Kidney capillary endothelial cell (primary cell): ENCODE results near the gene MTHFD1L.

Source experiments
- DNase-seq: peaks from one replicate; pipeline ENCODE4 v3.0.0-alpha.2; 2018; ENCODE audit warnings: low spot score

Gene MTHFD1L

DNA sequence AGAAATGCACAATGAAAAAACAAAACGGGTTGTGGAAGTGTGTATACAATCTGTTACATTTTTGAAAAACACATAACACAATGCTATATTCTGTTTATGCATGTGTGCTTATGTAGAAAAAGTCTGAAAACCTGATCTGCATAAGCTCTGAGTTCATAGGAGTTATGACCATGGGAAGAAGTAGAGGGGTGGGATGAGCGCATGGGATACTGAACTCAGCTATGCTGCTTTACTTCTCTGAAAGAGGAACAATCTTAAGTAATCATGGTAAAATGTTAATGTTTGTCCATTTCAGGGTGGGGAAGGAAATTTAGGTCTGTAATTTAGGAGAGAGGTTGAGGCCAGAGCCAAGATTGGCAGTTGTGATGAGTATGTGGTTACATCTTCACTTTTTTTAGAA lies 126.8 kb downstream of the MTHFD1L start:
- no peak for DNase-seq

DNA sequence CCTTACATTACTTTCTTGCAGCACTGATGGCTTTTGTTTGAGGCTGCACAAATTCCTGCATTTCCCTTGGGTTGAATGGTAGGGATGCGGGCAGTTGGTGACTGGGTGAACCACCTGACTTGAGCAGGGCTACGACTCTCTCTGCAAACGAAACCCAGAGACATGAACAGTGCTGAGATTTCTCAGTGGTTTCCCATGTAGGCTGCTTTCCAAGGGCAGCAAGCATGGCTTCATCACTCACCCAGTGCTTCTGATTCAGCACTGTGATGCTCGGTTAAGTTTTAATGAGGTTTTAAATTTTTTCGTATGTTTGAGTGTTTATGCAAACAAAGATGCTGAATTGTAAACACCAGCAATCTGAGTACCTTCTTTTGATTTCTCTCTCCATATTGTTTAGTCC lies 127.2 kb downstream of the MTHFD1L start:
- no peak for DNase-seq

GRCh38 chr6:150993253-150993652 lies 127.8 kb downstream of the MTHFD1L start:
- no peak for DNase-seq

- no peak for DNase-seq
Measured at GRCh38 chr6:150994026-150994425, 128.5 kb downstream of the MTHFD1L start.

DNA sequence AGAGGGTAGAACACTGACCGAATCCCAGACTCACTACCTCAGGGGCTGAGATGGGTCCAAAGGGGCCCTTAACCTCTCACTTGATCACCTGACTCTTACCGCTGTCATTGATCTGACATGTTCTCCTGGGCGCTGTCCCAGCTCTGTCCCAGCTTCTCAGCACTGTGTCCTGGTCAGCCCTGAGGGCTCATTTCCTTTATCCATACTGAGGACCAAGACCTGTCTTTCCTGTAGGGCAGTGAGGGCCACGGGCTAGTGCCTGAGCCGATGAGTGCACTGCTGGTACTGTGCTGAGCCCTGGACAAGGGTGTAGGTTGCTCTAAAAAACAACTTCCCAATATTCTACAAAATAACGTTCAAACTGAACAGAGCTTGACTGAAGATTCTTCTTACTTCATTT lies 131.5 kb downstream of the MTHFD1L start:
- no peak for DNase-seq

DNA sequence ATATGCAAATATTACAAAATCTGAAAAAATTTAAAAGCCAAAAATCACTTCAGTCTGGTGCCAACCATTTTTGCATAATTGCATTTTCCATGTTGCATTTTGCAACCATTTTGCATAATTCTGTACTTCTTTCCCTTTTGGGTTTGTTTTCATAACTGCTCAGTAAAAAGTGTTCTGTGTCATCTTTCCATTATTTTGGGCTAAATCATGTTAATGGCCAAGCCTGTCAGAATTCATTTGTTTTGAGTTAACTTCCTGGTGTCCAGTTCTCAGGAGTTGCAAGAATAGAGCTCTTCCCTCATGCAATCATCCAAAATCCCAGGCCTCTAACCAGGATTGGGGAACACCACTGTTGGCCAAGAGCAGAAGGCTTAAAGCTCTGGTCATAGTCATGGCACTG lies 133.6 kb downstream of the MTHFD1L start:
- DNase-seq = no peak

DNA sequence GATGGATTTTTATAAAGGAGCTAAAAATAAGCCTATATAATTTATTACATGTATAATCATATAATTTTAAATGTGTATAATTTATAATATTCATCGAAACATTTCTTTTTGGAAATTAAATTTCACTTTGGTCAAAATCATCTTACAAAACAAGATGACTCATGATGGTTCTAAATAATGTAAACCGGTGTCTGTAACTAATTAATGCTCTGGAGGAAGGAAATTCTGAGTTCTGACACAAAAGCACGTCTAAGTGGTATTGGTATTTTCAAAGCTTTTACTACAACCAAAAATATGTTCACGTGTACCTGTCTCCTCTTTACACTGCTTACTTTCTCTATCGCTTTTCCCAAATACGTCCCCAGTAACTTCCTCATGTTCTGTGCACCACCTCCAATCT lies 134.1 kb downstream of the MTHFD1L start:
- no peak for DNase-seq

- DNase-seq = no peak
Measured at GRCh38 chr6:151001387-151002056, 136.0 kb downstream of the MTHFD1L start.

GRCh38 chr6:151002057-151002450 lies 136.6 kb downstream of the MTHFD1L start:
- no peak for DNase-seq

GRCh38 chr6:151002491-151002935 lies 137.0 kb downstream of the MTHFD1L start:
- DNase-seq = no peak

GRCh38 chr6:151004383-151005024 lies 139.0 kb downstream of the MTHFD1L start:
- peak; percentile 93 for DNase-seq

DNA sequence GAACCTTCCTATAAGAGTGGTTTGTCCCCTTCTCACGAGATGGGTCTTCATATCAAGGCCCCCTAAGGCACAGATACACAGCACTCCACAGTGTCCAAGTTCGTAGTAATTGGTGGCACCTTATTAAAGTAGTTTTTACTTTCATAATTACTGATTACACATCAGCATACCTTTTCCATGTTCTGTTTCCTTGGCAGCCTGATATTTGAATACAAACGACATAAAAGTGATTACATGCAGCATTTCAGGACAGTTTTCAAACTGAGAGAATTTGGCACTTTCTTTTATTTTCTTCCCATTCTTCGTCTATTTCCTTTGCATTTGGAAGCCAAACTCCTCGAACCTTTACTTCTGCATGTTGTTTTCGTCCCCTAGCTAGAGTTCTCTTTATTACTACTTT lies 139.7 kb downstream of the MTHFD1L start:
- no peak for DNase-seq

DNA sequence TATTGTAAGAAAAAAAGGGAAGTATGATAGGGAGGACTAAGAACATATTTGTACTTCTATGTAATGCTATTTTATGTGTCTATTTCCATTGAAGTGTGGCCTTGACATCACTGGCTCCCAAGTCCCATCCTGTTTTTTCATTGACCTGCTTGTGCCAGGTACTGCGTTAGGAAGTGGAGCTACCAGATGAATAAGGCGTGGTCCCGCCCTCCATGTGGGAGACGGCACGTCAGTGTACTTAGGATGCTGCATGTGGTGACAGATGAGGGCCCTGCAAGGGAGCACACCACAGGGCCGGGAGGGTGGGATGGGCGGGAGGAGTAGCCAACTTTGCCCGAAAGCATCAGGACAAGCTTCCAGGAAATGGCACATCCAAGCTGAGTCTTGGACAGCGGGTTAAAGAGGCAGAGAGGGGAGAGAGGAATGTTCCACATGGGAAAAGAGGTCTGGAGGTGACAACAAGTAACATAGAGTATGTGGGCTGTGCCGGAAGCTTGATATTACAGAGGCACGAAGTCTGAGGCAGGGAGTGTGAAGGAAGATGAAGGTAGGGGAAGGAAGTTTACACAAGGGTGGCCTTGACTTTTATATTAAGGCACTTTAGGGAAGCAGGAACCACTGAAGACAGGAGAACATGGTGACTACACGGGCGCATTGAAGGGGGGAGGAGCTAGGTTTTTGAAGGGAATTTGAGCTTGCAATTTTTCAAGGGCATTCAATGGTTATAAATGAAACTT lies 140.6 kb downstream of the MTHFD1L start:
- no peak for DNase-seq

DNA sequence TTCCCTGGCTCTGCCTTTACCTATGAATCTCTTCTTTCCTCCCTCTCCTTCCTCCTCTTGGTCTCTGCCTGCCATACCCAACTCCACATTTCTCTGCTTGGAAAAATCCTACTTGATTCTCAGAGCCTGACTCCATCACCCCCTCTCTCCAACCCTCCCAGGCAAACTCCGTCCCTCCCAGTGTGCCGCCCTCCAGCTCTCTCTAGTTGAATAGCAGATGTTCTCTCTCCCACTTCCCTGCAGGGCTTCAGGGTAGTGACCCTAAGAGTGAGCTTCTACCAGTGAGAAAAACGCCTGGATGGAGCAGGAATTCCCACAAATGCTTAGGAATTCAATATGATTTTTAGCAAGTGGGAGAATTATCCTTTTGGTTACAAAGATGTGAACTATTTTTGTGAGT lies 141.6 kb downstream of the MTHFD1L start:
- no peak for DNase-seq

GRCh38 chr6:151007922-151008321 lies 142.4 kb downstream of the MTHFD1L start:
- no peak for DNase-seq

DNA sequence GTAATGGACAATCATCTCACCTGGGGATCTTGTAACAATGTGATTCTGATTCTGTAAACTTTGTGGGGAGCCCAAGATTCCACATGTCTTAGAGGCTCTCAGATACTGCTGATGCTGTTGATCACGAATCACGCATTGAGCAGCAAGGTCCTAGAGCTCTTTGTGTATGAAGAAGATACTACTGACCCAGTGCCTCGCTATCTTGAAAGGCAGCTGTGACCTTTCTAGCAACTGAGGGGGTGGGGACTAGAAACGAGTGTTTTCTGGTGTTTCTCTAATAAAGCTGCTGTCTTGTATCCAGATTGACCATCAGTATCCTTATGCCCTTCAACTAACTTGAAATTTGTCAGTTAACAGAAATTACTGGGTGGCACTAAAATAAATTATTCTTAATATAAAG lies 142.9 kb downstream of the MTHFD1L start:
- no peak for DNase-seq

DNA sequence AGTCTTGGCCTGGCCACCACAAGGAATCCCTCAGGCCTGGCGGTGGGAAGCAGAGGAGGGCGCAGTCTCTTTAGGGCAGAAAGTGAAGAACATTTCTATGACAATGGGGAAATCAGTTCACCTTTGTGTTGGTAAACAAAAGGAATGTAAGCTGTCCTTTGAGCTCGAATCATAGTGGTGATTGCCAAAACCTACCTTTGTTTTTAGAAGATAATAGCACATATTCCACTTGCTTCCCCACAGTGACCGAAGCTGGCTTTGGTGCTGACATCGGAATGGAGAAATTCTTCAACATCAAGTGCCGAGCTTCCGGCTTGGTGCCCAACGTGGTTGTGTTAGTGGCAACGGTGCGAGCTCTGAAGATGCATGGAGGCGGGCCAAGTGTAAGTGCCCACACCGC lies 144.1 kb downstream of the MTHFD1L start:
- DNase-seq = no peak

DNA sequence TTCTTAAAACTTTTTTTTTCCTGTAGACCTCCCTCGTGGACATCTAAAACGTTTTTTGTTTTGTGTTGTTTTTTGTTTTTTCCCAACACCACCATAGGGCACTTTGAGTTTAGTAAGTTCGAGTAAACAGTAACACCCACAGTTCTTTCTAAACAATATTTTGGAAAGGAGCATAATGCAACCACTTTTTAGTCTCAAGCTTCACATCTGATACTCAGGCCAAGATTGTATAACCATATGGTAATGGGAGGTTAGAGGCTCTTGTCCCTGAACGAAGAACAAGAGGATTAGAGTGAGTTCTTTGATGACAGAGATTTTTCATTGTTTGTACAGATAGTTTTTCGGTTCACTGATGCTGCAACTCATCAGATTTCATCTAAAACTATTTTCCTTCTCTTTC lies 144.6 kb downstream of the MTHFD1L start:
- no peak for DNase-seq

DNA sequence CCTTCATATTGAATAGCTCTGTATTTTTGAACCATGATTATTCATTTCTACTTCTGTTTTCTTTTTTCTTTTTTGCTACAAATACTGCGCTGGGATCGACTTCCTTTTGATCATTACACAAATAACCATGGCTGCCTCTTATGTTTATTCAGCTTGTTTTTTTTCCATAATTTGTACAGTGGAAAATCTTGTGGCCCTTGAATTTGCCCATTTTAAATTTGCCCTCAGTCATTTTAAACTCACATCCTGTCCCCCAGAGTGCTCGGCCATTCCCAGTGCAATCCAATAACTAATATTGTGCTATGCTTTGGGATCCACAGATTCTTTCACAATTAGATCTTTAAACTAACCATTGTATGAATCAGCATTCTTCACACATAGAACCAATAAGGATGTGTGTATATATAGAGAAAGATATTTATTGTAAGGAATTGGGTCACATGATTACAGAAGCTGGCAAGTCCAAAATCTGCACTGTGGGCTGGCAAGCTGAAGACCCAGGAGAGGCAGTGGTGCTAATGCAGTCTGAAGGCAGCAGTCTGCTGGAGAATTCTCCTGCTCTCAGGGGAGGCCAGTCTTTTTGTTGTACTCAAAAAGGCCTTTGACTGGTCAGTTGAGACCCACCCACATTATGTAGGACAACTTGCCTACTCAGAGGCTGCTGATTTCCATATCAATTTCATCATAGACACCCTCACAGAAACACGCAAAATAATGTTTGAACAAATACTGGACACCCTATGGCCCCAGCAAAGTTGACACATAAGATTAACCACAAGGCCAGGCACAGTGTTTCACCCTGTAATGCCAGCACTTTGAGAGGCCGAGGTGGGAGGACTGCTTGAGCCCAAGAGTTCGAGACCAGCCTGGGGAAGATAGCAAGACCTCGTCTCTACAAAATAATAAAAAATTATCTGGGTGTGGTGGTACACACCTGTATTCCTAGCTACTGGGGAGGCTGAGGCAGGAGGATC lies 147.1 kb downstream of the MTHFD1L start:
- no peak for DNase-seq

DNA sequence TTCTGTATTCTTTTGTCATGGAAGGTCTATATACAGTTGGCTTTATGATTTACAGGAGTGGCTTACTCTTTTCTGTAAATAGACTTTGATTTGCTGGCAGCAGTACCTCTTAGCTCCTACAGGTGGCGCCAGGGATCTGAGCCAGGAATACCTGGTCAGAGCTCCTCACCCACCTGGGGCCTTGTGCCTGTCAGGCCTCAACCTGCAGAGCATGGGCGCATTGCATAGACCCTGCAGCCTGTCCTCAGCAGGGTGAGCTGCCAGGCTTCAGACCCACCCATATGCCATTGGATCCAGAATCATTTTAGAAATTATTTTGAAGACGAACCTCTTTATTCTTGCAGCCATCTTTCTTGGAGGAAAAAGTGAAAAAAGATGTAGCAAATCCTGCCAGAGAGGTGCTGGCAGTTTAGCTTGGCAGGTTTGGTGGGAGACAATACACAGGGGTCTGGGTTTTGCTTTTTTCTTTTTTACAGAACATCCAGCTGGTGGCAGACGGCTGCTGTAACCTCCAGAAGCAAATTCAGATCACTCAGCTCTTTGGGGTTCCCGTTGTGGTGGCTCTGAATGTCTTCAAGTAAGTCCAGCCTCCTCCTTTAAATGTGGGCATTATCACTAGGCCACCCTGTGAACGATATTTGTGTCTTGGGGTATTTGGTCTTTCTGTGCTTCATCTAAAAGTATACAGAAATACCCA lies 149.1 kb downstream of the MTHFD1L start:
- DNase-seq = peak; percentile 54

- DNase-seq = no peak
Measured at GRCh38 chr6:151015101-151015700, 149.7 kb downstream of the MTHFD1L start.
